Activated CD4-positive, alpha-beta T cell treated with anti-CD3 and anti-CD28 coated beads for 1 hour (primary cell): ENCODE measurements around the gene EHBP1.
"Not testable (repeated sequence)": the region's sequence is repeated elsewhere in the genome, so short reads cannot be mapped to it uniquely, and the experiment has no call there.

Source experiments
- DNase-seq: peaks from one replicate; pipeline ENCODE4 v3.0.0-alpha.2; 2020

The EHBP1 gene

DNA sequence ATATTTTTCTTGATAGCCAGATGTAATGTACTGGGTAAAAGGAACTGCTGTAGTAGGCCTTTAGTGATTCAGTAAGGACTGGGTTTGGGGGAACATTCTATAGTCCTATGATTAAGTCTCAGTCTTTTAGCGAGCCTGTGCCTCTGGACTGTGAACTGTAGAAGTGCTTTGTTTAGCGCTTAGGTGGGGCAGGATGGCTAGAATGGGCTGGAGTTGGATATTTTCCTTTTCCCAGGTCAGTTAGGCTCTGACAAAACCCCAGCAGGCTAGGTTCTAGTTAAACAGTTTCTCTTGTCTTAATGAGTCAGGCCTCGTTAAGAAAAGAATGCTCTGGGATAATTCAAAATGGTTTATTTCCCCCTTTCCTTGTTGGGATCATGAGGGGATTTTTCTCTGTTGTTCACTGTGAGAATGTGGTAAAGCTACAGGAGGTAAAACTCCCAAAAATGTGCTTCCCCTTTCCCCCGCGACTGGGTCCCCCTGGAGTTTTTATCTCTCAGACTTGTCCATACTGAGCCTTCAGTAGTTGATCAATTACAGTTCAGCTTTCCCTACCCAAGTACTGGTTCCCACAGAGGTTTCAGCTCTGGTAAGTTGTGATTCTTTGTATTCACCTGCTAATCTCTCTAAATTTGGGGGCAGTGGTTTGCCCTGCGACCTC, 31.5 kb downstream of the EHBP1 start:
- DNase-seq, result no peak

DNA sequence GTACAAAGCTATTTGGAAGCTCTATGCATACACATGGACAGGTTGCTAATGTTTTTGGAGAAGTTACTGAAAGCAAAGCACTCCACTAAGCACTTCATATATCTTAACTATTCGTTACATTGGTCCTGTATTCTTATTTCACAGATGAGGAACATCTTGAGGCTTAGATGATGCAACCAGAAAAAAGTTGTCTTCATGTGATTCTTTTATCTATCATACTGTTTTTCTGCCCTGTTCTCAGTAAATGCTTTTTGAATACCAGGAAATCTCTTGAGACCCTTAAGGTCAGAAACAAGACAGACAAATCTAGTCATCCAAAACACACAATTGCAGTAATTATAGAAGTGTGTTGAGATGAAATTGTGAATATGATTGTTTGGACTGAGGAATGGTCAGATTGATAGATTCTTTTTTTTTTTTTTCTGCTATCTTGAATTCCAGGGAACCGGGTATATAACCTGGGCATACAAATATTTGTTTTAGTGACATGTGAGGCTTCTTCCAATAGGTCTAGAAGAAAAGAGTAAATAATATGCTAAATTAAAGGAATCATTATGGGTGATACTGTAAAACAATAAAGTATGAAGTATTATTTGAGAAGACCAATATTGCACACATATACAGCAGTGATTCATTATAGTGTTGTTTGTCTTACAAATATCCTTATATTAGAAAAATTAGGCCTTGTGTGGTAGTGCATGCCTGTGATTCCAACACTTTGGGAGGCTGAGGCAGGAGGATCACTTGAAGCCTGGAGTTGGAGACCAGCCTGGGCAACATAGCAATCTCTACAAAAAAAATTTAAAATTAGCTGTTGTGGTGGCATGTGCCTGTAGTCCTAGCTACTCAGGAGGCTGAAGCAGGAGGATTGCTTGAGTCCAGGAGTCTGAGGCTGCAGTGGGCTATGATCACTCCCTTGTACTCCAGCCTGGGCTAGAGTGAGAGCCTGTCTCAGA, 33.7 kb downstream of the EHBP1 start:
- DNase-seq, result no peak

GRCh38 chr2:62740221-62740620, 34.7 kb downstream of the EHBP1 start:
- no peak for DNase-seq

- DNase-seq, result no peak
These were observed 35.6 kb downstream of the EHBP1 start for GRCh38 chr2:62741127-62741526.

- DNase-seq, result no peak
These were observed 36.6 kb downstream of the EHBP1 start for GRCh38 chr2:62741954-62742722.

GRCh38 chr2:62743506-62743905, 38.0 kb downstream of the EHBP1 start:
- DNase-seq, result no peak

GRCh38 chr2:62744603-62745002, 39.1 kb downstream of the EHBP1 start:
- DNase-seq, result no peak

- DNase-seq, result no peak
These were observed 40.5 kb downstream of the EHBP1 start for GRCh38 chr2:62745891-62746481.

- no peak for DNase-seq
These were observed 41.7 kb downstream of the EHBP1 start for GRCh38 chr2:62747169-62747568.

- no peak for DNase-seq
These were observed 42.4 kb downstream of the EHBP1 start for GRCh38 chr2:62747876-62748275.

GRCh38 chr2:62749111-62749510, 43.6 kb downstream of the EHBP1 start:
- DNase-seq, result not testable (repeated sequence)

DNA sequence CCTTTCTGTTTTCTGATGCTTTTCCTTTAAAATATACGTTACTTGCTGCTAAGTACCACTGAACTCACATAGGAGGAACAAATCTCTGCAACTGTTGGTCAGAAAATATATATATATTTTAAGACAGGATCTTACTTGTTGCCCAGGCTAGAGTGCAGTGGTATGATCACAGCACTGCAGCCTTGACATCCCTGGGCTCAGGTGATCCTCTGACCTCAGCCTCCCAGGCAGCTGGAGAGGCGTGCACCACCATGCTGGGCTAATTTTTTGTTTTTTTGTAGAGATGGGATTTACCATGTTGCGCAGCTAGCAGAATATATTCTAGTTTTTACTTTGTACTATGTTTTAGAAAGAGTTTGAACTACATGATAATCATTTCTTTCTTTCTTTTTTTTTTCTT, 51.5 kb downstream of the EHBP1 start:
- DNase-seq, result no peak

DNA sequence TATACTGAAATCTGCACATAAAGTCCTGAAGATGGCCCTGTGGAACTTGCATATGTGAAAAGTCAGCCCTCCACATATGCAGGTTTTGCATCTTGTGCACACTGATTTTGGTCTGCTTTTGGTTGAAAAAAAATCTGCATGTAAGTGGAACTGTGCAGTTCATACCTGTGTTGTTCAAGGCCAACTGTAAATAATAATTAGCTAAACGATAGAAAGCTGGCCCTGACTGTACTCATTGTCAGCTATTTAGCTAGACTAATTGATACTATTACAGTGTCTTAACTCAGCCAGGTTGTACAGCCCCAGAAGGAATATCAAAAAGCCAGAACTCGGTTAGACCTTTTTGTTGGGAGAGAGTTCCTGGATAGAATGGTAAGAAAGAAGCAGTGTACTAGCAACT, 54.5 kb downstream of the EHBP1 start:
- DNase-seq, result no peak

DNA sequence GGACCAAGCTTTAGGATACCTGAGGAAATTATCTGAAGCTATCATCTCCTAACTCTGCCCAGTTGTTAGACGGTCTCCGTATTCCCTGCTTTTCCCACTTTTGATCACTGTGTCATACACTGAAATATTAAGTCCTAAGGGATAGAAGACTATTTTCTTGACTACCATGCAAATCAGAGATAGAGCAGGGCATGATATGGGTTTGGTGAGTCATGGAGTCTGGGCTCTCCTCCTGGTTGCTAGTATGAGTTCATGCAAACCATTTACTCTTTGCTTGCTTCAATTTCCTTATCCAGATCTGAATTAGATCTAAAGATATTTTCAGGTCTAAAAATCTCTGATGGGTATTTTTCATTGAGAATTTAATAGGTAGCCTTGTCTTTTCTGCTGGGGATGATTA, 55.0 kb downstream of the EHBP1 start:
- no peak for DNase-seq

GRCh38 chr2:62765619-62766376, 60.3 kb downstream of the EHBP1 start:
- no peak for DNase-seq

DNA sequence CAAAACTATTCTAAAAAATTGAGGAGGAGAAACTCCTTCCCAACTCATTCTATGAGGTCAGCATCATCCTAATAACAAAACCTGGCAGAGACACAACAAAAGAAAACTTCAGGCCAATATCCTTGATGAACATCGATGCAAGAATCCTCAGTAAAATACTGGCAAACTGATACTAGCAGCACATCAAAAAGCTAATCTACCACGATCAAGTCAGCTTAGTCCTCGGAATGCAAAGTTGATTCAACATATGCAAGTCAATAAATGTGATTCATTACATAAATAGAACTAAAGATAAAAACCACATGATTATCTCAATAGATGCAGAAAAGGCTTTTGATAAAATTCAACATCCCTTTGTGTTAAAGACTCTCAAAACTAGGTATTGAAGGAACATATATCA, 63.1 kb downstream of the EHBP1 start:
- no peak for DNase-seq

DNA sequence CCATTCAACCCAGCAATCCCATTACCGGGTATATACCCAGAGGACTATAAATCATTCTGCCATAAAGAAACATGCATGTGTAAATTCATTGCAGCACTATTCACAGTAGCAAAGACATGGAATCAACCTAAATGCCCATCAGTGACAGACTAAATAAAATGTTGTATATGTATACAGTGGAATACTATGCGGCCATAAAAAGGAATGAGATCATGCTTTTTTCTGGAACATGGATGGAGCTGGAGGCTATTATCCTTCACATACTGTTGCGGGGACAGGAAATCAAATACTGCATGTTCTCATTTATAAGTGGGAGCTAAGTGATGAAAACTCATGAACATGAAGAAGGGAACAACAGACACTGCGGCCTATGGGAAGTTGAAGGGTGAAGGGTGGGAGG, 65.1 kb downstream of the EHBP1 start:
- no peak for DNase-seq

DNA sequence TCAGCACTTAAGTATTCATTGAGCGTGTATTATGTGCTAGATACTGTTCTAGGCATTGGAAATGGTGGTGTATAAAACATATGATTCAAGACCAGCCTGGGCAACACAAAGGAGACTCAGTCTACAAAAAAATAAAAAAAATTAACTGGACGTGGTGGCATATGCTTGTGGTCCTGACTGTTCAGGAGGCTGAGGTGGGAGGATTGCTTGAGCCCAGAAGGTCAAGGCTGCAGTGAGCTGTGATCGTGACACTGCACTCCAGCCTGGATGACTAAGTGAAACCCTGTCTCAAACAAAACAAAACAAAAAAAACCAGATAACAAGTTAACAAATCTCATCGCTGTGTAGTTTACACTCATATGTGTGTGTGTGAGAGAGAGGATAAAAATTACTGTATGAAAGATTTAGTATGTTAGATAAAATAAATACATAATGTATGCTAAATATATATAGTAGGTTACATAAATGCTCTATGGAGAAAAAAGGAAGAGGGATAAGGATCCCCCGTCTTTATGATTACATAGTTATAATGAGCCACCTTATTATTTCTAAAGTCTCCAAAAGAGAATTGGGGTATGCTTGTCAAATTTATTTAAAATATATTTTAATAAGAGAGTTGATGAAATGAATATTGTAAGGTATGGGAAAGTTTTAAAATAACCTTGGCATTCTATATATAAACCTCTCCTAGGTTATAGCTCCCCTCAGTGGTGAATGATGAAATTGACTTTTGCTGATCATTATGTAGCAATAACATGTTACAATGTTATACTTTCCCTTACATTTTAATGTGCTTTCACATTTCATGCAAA, 69.2 kb downstream of the EHBP1 start:
- DNase-seq, result no peak

DNA sequence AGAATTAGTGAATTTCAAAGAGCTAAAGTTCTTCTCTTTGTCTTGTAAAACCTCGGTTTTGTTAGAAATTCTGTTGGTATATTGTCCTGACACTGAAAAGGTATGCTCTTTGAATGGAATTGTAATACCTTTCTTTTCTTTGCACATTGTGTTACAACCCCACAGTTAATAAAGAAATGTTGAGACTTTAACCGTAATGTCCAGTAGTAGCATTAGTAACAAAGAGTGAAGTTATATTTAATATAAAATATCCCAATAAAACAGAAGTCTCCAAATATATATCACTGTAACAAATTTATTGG, 69.8 kb downstream of the EHBP1 start:
- DNase-seq, result no peak

- DNase-seq, result no peak
These were observed 78.2 kb downstream of the EHBP1 start for GRCh38 chr2:62783679-62784078.

DNA sequence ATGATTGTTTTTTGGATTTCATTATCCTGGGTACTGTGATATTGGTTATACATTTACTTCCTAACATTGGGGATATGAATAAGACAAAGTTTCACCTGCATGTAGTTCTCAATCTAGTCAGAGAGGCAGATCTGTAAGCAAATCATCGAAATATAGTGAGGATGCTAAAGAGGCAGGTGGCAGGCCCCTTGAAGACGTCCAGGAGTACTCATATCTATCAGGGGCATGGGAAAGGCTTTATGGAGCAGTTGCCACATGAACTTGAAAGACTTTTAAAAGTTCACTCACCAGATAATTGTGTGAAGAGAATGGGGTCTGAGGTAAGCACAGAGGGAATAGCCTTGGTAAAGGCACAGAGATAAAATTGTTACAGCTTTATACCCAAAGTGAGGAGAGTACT, 78.8 kb downstream of the EHBP1 start:
- no peak for DNase-seq

GRCh38 chr2:62785216-62785615, 79.7 kb downstream of the EHBP1 start:
- no peak for DNase-seq
